Measurements from ENCODE around the gene ENO4.
A peak's percentile ranks its signal among the peaks of the same experiment; 100 is the strongest.

Gene ENO4

DNA sequence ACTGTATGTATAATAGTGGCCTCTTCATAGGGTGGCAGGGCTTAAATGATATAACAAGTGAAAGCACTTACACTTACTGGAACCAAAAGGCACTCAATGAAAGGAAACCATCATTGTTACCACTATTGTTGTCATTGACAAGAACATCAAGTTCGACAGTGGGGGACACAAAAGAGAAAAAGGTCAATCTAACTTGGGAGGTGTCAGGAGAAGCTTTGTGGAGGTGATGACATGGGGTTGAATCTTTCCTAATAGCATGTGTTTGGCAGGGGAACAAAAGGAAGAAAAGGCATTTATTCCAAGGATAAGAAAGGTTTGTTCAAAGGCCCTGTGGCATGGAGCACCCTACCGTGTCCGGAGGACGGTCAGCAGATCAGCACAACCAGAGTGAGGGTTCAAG lies 18.2 kb upstream of the ENO4 start:
- DNase-seq: no peak

GRCh38 chr10:116831790-116832189 lies 17.5 kb upstream of the ENO4 start:
- DNase-seq: no peak

- peak; percentile 88 for DNase-seq
These were observed 15.0 kb upstream of the ENO4 start for GRCh38 chr10:116833986-116834985.

- DNase-seq: no peak
These were observed 13.6 kb upstream of the ENO4 start for GRCh38 chr10:116835658-116836057.

DNA sequence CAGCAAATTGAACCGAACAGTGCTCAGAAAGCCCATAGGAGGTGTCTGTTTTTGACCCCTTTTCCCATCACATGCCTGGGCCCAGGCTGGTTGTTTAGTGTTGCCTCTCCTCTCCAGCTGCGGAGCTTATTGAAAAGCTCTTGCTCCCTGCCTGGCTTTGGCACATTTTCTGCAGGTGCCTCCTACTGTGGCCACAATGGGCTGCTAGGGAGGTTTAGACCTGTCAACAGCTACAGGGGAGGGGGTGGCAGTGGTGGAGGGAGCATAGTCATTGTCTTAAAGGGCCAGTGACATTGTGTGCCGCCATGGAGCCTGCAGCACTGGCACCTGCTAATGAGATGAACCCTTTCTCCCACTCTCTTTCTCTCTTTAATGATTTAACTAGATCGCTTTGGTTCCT lies 13.2 kb upstream of the ENO4 start:
- peak; percentile 97 for DNase-seq

DNA sequence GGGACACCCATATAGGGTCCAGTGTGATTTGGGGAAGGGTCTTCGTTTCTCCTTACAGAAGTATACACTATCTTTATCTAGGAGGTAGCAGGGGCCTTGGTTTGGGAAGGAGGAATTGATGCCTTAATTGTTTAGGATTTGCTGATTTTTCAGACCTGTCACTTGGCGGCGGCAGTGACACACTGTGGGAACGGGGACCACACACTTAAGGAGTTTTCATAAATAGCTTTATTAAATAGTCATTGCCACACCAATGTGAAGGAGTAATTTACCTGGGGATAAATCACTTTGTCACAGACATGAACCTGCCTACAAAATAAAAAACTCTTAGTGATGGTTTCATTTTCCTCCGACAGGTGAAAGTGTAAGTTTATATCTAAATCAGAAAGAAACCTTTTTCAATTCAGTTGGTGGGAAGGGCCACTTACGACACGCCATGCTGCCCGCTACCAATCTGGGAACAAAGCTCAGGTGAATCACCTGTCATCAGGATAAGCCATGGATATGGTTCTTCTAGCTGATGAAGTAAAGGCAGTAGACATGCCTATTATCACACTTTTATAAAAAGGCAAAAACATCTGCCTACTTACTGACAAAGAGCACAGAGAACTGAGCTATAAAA lies 12.3 kb upstream of the ENO4 start:
- peak; percentile 78 for DNase-seq

- peak; percentile 59 for DNase-seq
These were observed 11.1 kb upstream of the ENO4 start for GRCh38 chr10:116838143-116838725.

- DNase-seq: peak; percentile 68
These were observed 8.8 kb upstream of the ENO4 start for GRCh38 chr10:116840389-116841075.

DNA sequence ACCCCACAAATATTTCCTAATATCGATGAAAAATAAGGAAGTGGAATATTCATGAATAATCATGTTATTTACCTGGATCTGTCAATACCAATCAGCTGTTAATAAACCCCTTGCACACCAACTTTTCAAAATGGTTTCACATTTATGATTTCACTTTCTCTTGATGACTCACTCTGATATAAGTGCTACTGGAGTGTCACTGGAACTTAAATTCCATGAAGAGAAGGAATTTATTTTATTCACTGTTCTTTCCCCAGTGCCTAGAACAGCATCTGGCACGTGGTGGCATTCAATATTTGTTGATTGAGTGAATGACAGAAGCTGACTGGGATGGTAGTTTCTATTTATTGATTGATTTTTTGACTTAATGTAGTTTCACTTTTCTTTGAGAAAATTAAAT lies 3.5 kb upstream of the ENO4 start:
- no peak for DNase-seq

- DNase-seq: peak; percentile 34
These were observed 1.0 kb upstream of the ENO4 start for GRCh38 chr10:116848032-116848943.

GRCh38 chr10:116848944-116849247 lies 403 bp upstream of the ENO4 start:
- DNase-seq: no peak

GRCh38 chr10:116850058-116850611 lies 836 bp downstream of the ENO4 start:
- DNase-seq: peak; percentile 11

DNA sequence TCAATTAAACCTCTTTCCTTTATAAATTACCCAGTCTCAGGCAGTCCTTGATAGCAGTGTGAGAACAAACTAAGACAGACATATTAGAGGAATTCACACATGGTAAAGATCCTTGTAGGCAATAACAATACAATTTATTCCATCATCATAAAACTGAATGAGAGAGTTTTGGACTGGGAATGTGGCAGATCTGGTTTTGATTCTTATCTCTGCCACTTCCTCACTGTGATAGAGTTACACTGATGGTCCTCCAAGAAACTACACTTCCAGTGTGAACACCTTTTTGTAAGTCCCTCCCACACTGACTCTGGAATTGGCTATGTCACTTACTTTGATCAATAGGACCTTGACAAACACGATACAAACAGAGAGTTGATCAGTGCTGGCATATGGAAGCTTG lies 2.9 kb downstream of the ENO4 start:
- DNase-seq: no peak

DNA sequence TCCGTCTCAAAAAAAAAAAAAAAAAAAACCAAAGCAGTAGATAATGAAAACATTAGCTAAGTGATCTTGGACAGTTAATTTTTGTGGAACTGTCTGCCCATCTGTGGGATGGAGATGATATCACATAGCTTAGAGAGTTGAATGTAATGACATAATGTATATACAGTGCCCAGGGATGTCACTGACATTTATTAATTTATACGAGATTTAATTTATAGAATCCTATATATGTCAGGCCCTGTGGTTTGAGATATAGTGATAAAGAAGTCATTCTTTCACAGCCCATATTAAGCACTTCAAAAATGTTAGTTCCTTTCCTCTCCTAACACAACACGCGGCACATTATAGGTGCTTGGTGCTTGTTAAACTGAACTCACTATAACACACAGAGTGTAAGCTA lies 4.0 kb downstream of the ENO4 start:
- DNase-seq: no peak

DNA sequence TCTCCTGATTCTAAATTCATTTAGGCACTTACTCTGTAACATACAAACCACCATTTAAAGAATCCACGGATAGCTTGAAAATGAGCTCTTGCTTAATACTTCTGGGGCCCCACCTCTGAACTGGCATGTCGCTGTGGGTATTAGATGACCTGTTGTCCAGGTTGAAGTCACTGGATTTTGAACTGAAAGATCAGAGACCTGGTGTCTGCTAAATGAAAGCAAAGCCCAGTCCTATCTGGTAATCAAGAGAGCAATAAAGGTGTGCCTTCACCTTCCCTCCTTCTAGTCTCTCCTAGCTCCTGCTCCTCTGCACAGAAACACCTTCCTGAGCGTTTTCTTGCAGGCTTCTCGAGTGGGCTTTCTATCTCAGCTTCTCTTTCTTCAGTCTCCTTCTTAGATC lies 4.4 kb downstream of the ENO4 start:
- no peak for DNase-seq

GRCh38 chr10:116857156-116857555 lies 7.9 kb downstream of the ENO4 start:
- no peak for DNase-seq

DNA sequence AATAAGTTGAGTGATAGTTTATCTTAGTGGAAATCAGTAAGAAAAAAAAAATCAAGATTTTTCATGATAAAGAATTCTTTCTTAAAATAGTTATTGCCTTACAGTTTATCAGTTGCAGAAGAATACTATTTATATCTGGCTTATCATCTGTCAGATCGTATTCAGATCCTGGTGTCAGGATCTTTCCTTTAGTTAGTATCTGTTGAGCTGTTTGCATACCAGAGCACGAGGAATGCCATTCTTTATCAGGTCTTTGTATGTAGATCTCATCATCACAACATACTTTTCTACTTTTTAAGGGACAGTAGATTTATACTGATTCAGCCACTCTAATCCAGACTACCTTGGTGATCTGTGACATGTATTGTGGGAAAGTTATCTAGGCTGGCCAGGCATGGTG lies 12.5 kb downstream of the ENO4 start:
- DNase-seq: no peak

- no peak for DNase-seq
These were observed 15.1 kb downstream of the ENO4 start for GRCh38 chr10:116864436-116864835.

- no peak for DNase-seq
These were observed 16.8 kb downstream of the ENO4 start for GRCh38 chr10:116866066-116866465.

- DNase-seq: peak; percentile 9
These were observed 17.8 kb downstream of the ENO4 start for GRCh38 chr10:116866987-116867595.

DNA sequence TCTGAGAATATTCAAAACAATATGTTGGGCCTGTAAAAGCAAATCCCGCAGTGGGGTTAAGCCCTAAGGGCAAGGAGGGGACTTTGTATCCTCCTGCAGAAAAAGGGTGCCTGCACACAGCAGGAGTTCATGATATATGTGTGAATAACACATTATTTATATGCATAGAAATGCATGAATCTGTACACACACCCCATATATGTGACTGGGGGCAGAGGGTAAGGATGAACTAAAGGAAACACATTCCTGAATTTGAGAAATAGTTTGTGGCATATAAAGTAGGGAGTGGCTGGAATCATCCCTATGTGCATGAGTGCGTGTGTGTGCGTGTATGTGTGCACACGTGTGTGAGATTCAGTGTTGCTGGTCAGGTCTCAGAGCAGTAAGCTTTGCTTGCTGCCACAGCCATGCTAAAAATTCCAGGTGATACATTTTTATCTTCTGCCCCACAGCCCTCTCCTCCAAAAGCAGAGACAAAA lies 18.9 kb downstream of the ENO4 start:
- no peak for DNase-seq
